ENCODE results near the gene TERF2IP. TPM values are rescaled to one million over a fixed set of nuclear protein-coding genes. Genes with fewer than 3 reads are reported as not detected.
A peak's percentile ranks its signal among the peaks of the same experiment; 100 is the strongest.

The TERF2IP gene
- total and polyA plus RNA-seq, 9 of the 15 experiments (the other 6 are each of a cell fraction or from before 2014, with no cell fraction given) = 14.5 to 64.2 (median 47.0) TPM

- TF ChIP-seq ELF2 (CRISPR knock-in tag; IDR thresholded peaks at IDR 0.05) = no peak
- no peak for TF ChIP-seq GTF2B (IDR thresholded peaks at IDR 0.05; ENCODE audit: extremely low read depth, insufficient read length)
- no peak for TF ChIP-seq HDAC6 (IDR thresholded peaks at IDR 0.05; ENCODE audit: low read depth, low read length)
- TF ChIP-seq JUNB (CRISPR knock-in tag; conservative IDR thresholded peaks at IDR 0.05) = no peak
- peak; percentile 61 for TF ChIP-seq CXXC5 (CRISPR knock-in tag; IDR thresholded peaks at IDR 0.05)
- peak; percentile 80 for TF ChIP-seq HMGN3 (IDR thresholded peaks at IDR 0.05; ENCODE audit: borderline replicate concordance, extremely low read depth, insufficient read length, low read depth, low read length)
- TF ChIP-seq TEAD2 (tag; IDR thresholded peaks at IDR 0.05) = no peak
- TF ChIP-seq NCOA1 (IDR thresholded peaks at IDR 0.05; ENCODE audit: low read depth) = no peak
- peak; percentile 47; the same call in 1 of the 2 replicates for TF ChIP-seq ETV5 (CRISPR knock-in tag; IDR thresholded peaks at IDR 0.05; ENCODE audit: low read depth)
- TF ChIP-seq ZNF395 (CRISPR knock-in tag; IDR thresholded peaks at IDR 0.05) = 0 out of 2 replicates have a peak, but pooled peaks have one; percentile 46
- TF ChIP-seq EP400 (IDR thresholded peaks at IDR 0.05) = peak; percentile 98
- no peak for TF ChIP-seq HES1 (IDR thresholded peaks at IDR 0.05; ENCODE audit: low read depth)
- TF ChIP-seq CREB3L1 (IDR thresholded peaks at IDR 0.05; ENCODE audit: borderline replicate concordance, low read depth) = 0 out of 2 replicates have a peak, but pooled peaks have one; percentile 68
- TF ChIP-seq ZNF583 (CRISPR knock-in tag; IDR thresholded peaks at IDR 0.05) = no peak
- no peak for TF ChIP-seq CEBPG (CRISPR knock-in tag; IDR thresholded peaks at IDR 0.05)
- TF ChIP-seq CEBPG (tag; conservative IDR thresholded peaks at IDR 0.05 in 1 of 2, IDR thresholded peaks at IDR 0.05 in 1 of 2) = no peak
- TF ChIP-seq KLF1 (tag; IDR thresholded peaks at IDR 0.05) = no peak
- TF ChIP-seq THAP12 (CRISPR knock-in tag; IDR thresholded peaks at IDR 0.05) = peak; percentile 81; the same call in 1 of the 2 replicates
- no peak for TF ChIP-seq CBX8 (IDR thresholded peaks at IDR 0.05; ENCODE audit: borderline replicate concordance, extremely low read depth, low read depth, low read length, poor library complexity, severe bottlenecking)
- TF ChIP-seq ZNF79 (CRISPR knock-in tag; IDR thresholded peaks at IDR 0.05; ENCODE audit: low read depth) = no peak
- TF ChIP-seq ZNF224 (CRISPR knock-in tag; IDR thresholded peaks at IDR 0.05) = peak; percentile 56; the same call in 1 of the 2 replicates
Observed at GRCh38 chr16:75647492-75648264, at the start of gene TERF2IP, which contains the start of gene KARS1 (continued).

Data from K562 (cell line).